Motor neuron (in vitro differentiated cells): ENCODE results near the gene TIMM44. TPM values are rescaled to one million over a fixed set of nuclear protein-coding genes. Genes with fewer than 3 reads are reported as not detected.

Experiments used
- ATAC-seq, 8 experiments: fragments of 200-7000 bp; cut with Tn5 transposase; replicated peaks in 6 of 8; 2 replicates each; pipeline ENCODE4 v1.8.0; 2021; ENCODE audit warnings: mild to moderate bottlenecking in 8 of 8, moderate library complexity in 8 of 8
- H3K27ac ChIP-seq, 2 donors: fragments of 250-450 bp; sonication (Bioruptor Pico); 2 replicates each; pipeline ENCODE4 v1.9.0; 2021; ENCODE audit warnings: antibody characterized with exemption in 2 of 2, mild to moderate bottlenecking in 2 of 2, moderate library complexity in 1 of 2
- H3K4me1 ChIP-seq, 2 donors: fragments of 250-450 bp; sonication (Bioruptor Pico); replicated peaks in 1 of 2; 2 replicates each; pipeline ENCODE4 v1.6.1; 2021; ENCODE audit warnings: antibody characterized with exemption in 2 of 2, mild to moderate bottlenecking in 2 of 2, moderate library complexity in 1 of 2
- H3K4me3 ChIP-seq, 5 donors: fragments of 250-450 bp; sonication (Bioruptor Pico); 2 replicates each; pipeline ENCODE4 v1.9.0; 2021; ENCODE audit warnings: antibody characterized with exemption in 5 of 5, mild to moderate bottlenecking in 5 of 5, moderate library complexity in 4 of 5
- WGBS, 10 experiments: fragments of 450-650 bp; shearing (Covaris generic); methylation state at CpG; one replicate each; pipeline ENCODE4 v1.0.0; 2022; 5-methylcytosine and 5-hydroxymethylcytosine counted together
- in situ Hi-C, 9 experiments: fragments of 400-800 bp; cut with MboI; loops; one replicate each; pipeline ENCODE4 v1.15.0; 2021; ENCODE audit warnings: low sequenced_read_pairs in 9 of 9, low pct_unique_long_range_greater_than_20kb in 2 of 9; ENCODE audit not compliant: unreplicated experiment in 9 of 9
- total RNA-seq, 8 experiments: library from RNA; unstranded; fragments of 300-600 nt; gene quantifications; 2 replicates each; pipeline versions ENCODE4 v1.2.3 to v1.2.4, GENCODE V29; 2022

TIMM44 gene
- total RNA-seq, 8 experiments from 2014 or later: 38.7 to 106 (median 65.1) TPM

DNA sequence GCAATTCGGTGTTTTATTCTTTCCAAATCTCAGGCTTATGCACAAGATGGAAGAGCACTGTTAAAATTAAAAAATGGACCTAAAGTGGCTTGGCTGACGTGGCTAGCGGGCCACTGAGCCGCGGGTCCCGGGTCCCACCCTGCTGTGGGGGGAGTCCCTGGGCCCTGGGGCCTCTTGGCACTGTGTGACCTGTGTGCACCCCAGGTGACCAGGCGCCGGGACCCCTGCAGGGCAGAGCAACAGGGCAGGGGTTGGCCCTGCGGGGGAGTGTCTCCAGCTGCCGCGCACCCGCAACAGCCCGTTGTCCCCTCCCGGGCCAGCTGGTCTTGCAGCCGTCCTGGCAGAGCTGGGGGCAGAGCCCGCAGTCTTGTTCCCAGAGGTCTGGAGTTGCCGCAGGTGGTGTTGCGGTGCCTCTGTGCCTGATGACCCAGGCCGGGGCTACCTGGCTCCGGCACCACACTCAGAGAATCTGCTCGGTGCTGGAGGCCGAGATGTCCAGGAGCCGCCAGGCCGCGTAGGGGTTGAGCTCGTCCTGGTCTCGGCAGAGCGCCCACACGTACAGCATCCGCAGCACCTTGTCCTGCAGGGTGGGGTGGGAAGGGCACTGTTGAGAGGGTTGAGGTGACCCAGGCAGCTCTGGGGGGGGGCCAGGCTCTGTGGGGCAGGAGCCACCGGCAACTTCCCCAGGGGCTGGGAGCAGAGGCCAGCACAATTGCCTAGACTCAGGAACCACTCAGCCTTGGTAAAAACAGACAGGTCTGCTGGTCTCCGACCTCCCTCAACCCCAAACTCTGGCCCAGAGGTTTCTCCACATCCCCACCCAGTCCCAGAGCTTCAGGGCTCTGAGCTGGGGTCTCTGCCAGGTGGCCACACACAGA is 16.5 kb downstream of the TIMM44 start:
- H3K27ac ChIP-seq: no peak overlapping the region
- WGBS, 10 experiments: 73 to 96% (median 75%) methylated on average over 2 to 5 of the region's 32 CpGs; no CpG with 5 or more reads in 6 of the 10 experiments
- peak overlapping the region in 2 of 5 donors; percentile 77 to 79 for H3K4me3 ChIP-seq
- ATAC-seq: no peak
- in situ Hi-C loops: loop anchor here in 1 of 9 experiments (25.0 kb wide), 1 partner anchor 310 kb away; no protein-coding TSS in a partner anchor
- peaks cover 9 to 18% of the 10 kb centered on the region in 2 donors for H3K4me1 ChIP-seq

DNA sequence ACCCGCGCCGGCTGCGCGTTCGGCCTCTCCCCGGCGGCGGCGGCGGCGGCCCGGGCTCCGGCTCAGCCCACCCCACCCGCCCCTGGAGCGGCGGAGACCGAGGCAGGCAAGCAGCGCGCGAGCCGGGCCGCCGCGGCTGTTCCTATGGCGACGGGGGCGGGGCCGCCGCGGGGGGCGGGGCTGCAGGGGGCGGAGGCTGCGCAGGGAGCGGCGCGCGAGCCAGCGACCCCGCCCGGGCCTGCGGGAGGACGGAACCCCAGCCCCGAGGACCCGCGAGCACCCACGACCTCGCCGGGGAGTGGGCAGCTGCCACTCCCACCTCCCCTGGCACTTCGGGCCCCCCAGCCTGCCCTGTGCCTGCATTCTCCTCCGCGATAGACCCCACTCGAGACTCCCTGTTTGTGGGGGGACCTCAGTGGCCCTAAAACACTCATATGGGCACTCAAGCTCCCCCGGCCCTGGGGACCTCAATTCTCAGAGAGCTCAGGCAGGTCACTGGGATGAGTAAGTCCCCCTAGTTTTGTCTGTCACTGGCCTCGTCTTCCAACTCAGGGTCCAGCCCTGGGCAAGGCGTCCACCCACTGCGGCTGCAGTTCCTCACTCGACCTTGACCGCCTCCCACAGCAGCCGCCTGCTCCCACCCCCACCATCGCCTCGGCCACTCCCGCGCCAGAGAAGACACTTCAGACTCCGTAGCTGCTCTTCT is 17.3 kb downstream of the TIMM44 start, which contains the start of gene CTXN1:
CTXN1 (minus strand) TSS at position 115 of the 706 bp plus-strand sequence. CDS start 597 bp downstream, outside the sequence.
- peaks cover 16 to 25% of the 10 kb centered on the region in 2 donors for H3K4me1 ChIP-seq
- ATAC-seq: peak; percentile 47 to 64 (median 55)
- peak within 1 kb of the TSS; percentile 79 to 81 for H3K27ac ChIP-seq
- peak within 1 kb of the TSS; percentile 64 to 79 (median 71) for H3K4me3 ChIP-seq
- WGBS, 10 experiments: 0 to 30% (median 3%) methylated on average over 1 to 6 of the region's 65 CpGs; no CpG with 5 or more reads in 6 of the 10 experiments
- in situ Hi-C loops: loop anchor here in 1 of 9 experiments (25.0 kb wide), 1 partner anchor 311 kb away; no protein-coding TSS in a partner anchor

DNA sequence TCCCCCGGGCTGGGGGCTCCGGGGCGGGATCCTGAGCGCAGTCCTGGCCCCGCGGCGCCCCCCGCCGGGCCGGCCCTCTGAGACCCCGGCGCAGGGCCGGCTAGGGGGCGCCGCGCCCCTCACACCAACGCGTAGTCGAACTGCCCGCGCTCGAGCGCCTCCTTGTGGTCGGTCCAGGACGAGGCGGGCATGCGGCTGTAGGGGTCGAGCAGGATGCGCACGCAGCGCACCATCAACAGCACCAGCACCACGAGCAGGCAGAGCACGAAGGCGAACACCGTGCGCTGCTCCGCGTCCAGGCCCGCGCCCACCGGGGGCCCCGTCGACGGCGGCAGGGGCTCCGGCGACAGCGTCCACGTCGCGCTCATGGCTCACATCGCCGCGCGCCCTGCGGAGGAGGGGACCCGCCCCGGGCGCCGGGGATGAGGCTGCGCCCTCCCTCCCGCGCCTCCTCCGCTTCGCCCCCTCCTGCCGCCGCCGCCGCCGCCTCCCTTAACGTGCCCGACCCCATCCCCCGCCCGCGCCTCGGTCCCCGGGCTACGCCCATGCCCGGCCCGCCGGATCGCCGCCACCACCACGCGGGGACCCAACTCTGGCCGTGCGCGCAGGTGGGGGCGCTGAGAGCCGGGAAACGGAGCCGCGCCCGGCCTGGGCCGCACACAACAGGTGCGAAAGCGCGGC is 18.2 kb downstream of the TIMM44 start:
- WGBS, 10 experiments: 0% methylated on average over 5 of the region's 98 CpGs; no CpG with 5 or more reads in 9 of the 10 experiments
- H3K27ac ChIP-seq: peak overlapping the region; percentile 79 to 81
- H3K4me3 ChIP-seq: peak overlapping the region; percentile 64 to 79 (median 71)
- in situ Hi-C loops: loop anchor here in 1 of 9 experiments (25.0 kb wide), 1 partner anchor 312 kb away; no protein-coding TSS in a partner anchor
- ATAC-seq: peak; percentile 7 to 50 (median 46)
- peaks cover 16 to 25% of the 10 kb centered on the region in 2 donors for H3K4me1 ChIP-seq

DNA sequence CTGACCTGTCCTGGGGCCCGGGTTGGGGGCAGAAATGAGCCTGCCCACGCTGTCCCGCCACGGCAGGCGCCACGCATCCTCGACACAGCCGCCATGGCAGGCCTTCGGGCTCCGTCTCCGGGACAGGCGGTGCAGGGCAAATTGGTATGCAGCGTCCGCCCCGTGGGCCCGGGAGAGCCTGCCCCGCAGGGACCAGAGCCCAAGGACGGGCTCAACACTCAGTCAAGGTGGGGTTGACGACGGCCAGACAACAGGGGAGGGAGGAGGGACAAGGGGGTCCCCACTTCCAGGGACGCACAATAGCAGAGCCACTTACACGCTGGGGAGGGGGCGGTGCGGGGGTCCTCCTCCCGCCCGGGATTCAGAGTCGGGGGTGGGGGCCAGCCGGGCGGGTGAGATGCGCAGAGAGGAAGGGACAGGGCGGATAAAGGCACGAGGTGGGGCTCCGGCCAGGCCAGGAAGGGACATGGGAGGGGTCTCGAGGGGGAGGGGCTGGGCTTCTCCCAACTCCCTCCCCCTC is 18.8 kb downstream of the TIMM44 start:
- in situ Hi-C loops: loop anchor here in 1 of 9 experiments (25.0 kb wide), 1 partner anchor 313 kb away; no protein-coding TSS in a partner anchor
- H3K4me3 ChIP-seq: peak overlapping the region; percentile 64 to 79 (median 71)
- H3K27ac ChIP-seq: peak overlapping the region; percentile 12 to 79
- no peak for ATAC-seq
- H3K4me1 ChIP-seq: peaks cover 18 to 23% of the 10 kb centered on the region in 2 donors
- no CpG with 5 or more reads among the region's 34 CpGs for WGBS, 10 experiments

DNA sequence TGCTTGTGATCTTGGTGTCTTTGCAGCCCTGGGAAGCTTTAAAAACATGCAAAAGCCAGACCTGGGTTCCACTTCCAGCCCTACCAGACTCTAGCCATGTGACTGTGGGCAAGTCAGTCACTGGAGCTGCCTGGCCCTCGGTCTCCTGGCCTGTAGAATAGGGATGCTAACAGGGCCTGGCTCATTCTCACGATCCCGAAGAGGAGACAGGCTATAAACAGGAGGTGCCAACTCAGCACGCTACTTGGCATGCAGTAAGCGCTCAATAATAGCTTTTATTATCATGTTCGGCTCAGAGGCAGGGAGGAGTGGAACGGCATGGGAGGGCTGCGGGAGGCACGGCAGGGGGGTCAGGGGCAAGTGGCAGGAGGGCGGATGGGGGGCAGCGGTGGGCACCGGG is 19.2 kb downstream of the TIMM44 start:
- no peak overlapping the region for H3K27ac ChIP-seq

DNA sequence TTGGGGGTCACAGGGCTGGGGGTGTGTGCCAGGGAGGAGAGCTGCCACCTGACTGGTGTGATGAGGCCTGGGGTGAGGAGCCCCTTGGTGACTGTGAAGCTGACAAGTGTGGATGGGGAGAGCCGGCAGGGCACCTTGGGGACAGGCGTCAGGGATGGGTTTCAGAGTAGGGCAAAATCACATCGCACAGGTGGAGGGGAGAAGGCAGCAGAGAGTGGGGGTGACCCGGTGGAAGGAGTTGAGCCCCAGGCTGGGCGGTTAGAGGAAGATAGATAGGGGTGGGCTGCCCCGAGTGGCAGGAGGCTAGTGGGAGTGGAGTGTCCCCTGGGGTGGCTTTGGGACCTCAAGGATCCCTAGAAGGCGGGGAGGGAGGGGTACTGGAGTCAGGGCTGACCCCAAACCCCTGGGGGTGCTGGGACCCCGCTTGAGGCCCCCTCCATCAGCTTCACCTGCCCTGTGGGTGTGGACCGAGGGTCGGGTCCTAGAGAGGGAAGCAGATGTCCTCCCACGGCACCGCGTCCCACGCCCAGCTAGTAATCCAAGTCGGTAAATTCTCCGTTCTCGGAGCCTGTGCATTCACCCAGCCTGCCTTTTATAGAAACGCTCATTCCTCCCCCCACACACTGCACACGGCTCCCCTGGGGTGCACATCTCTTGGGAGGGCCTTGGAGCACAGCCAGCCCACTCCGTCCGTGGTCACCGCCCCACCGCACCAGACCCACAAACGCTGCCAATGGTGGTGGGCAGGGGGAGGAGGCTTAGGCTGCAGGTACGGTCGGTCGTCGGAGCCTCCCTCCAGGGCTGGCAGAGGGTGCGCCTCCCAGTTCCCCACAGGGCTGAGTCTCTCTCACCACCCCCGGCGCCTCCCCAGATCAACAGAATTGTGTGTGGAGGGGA is 19.9 kb downstream of the TIMM44 start:
- H3K27ac ChIP-seq: no peak overlapping the region
- 59 to 93% (median 80%) methylated on average over 1 to 9 of the region's 31 CpGs; no CpG with 5 or more reads in 5 of the 10 experiments for WGBS, 10 experiments
- peaks cover 19% of the 10 kb centered on the region in 2 donors for H3K4me1 ChIP-seq
- no peak overlapping the region for H3K4me3 ChIP-seq
- ATAC-seq: no peak
- in situ Hi-C loops: no loop called here

More for the DNA sequence above, 19.2 kb downstream of the TIMM44 start:
- Histone ChIP-seq H3K4me1 (peaks cover 19 to 21% of the 10 kb centered on the region in 2 donors), H3K4me3 (no peak overlapping the region)
- no peak for ATAC-seq
- 46 to 100% methylated on average over 1 to 9 of the region's 12 CpGs; no CpG with 5 or more reads in 8 of the 10 experiments for WGBS, 10 experiments
- in situ Hi-C loops: no loop called here

DNA sequence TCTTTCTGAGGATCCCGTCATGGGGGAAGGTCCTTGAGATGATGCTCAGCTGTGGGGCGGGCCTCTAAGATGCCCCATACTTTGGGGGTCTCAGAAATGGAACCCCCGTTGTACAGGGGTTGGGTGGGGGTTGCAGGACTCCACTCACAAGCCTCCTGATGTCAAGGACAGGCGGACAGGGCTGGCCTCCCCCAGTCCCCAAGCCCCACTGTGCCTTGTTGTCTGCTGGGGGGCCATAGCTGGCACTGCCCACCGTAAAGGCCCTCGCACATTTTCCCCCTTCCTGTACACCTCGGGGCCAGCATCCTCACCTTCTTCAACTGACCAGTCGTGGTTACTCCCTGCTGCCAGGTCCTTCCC is 20.6 kb downstream of the TIMM44 start:
- WGBS, 10 experiments: 90 to 100% methylated on average over 1 to 2 of the region's 8 CpGs; no CpG with 5 or more reads in 8 of the 10 experiments
- no peak for ATAC-seq
- in situ Hi-C loops: no loop called here
- peaks cover 21 to 22% of the 10 kb centered on the region in 2 donors for H3K4me1 ChIP-seq
- H3K4me3 ChIP-seq: no peak overlapping the region
- H3K27ac ChIP-seq: no peak overlapping the region

DNA sequence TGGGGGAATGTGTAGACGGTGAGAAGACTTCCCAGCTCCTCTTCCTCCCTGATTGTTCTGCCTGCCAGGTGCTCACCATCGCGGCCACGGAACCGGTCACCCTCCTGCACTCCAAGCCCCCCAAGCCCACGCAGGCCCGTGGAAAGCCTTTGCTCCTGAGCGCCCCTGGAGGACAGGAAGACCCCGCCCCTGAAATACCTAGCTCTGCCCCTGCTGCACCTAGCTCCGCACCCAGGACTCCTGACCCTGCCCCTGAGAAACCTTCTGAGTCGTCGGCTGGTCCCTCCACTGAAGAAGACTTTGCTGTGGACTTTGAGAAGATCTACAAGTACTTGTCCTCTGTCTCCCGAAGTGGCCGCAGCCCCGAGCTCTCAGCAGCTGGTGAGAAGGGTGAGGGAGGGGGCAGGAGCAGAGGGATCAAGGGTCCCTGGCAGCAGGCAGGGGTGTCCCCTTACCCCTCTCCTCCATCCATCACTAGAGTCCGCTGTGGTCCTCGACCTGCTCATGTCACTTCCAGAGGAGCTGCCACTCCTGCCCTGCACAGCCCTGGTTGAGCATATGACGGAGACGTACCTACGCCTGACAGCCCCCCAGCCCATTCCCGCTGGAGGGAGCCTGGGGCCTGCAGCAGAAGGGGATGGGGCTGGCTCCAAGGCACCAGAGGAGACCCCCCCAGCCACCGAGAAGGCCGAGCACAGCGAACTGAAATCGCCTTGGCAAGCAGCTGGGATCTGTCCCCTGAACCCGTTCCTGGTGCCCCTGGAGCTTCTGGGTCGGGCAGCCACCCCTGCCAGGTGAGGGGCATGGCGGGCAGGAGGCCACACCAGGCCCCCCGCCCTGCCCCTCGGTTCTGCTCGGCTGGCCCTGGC is 21.3 kb downstream of the TIMM44 start:
- Histone ChIP-seq H3K4me1 (peaks cover 21 to 27% of the 10 kb centered on the region in 2 donors), H3K27ac (peak overlapping the region; percentile 31 to 79), H3K4me3 (peak overlapping the region in 2 of 5 donors; percentile 62 to 80)
- 40 to 100% (median 95%) methylated on average over 1 to 3 of the region's 31 CpGs; no CpG with 5 or more reads in 6 of the 10 experiments for WGBS, 10 experiments
- in situ Hi-C loops: no loop called here
- ATAC-seq: no peak

DNA sequence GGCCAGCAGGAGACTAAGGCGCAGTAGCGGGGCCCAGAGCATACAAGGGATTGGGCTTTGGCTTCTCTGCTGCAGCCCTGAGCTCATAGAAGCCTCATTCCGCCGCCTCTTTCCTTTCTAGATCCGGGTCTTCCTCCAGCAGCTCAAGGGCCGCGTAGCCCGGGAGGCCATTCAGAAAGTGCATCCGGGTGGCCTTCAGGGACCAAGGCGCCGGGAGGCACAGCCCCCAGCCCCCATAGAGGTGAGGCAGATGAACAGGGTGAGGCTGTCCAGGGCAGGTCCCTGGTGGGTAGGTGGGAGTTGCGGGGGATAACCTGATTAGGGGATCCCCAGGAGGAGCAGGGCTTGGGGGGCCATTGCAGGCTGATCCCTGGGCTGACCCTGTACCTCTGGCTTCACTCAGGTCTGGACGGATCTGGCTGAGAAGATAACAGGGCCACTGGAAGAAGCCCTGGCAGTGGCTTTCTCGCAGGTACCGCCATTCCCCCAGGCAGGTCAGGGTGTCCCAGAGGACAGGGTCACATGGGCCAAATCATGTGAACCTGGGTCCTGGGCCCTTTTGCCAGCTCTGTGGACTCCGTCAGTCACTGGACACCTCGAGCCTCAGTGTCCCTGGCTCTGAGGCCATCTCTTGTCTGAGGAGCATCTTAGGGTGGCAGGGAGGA is 22.0 kb downstream of the TIMM44 start:
- 0 to 25% (median 0%) methylated on average over 1 to 7 of the region's 17 CpGs; no CpG with 5 or more reads in 7 of the 10 experiments for WGBS, 10 experiments
- peak overlapping the region; percentile 62 to 83 (median 80) for H3K4me3 ChIP-seq
- H3K4me1 ChIP-seq: peaks cover 16 to 28% of the 10 kb centered on the region in 2 donors
- in situ Hi-C loops: no loop called here
- peak overlapping the region; percentile 31 to 79 for H3K27ac ChIP-seq
- no peak for ATAC-seq

DNA sequence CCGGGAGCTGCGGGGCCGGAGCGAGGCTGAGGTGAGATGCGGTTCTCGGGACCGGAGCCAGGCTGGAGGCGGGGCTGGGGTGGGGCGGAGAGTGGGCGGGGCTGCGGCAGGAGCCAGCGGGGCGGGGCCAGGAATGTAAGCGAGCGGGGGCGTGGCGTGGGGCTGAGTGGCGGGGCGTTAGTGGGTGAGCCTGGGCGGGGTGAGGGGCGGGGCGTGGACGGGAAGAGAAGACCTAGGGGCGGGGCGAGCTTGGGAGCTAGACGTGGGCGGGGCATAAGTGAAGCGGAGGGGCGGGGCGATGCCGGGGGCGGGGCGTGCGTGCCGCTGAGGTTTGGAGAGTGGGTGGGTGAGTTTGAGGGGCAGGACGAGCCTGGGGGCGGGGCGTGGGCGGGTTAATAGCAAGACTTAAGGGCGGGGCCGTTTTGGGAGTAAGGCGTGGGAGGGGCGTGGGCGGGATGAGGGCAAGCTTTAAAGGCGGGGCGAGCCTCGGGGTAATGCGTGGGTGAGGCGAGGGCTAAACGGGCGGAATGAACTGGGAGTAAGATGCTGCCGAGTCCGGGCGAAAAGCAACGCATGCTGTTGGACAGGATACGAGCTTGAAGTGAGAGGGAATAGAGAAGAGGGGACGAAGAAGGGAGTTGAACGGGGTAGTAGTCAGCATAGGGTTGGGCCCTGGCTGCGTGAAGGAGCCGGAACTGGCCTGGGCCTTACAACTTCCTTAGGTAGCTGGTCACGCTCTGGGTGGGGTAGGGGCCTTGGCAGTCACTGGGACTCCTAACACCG is 22.8 kb downstream of the TIMM44 start:
- 0 to 40% (median 10%) methylated on average over 1 to 3 of the region's 62 CpGs; no CpG with 5 or more reads in 5 of the 10 experiments for WGBS, 10 experiments
- Histone ChIP-seq H3K4me1 (peaks cover 19 to 32% of the 10 kb centered on the region in 2 donors), H3K27ac (peak overlapping the region; percentile 85 to 94), H3K4me3 (peak overlapping the region; percentile 62 to 83 (median 80))
- peak; percentile 17 to 57 (median 34) for ATAC-seq
- in situ Hi-C loops: no loop called here
